ENCODE results near the gene POLD4.

GRCh38 chr11:67355023-67355793 is 1.9 kb upstream of the POLD4 start:
- no peak for TF ChIP-seq CTCF (IDR thresholded peaks at IDR 0.05; ENCODE audit: low read depth, low read length, missing input control)
- TF ChIP-seq JUND (IDR thresholded peaks at IDR 0.05), result no peak
- no peak for TF ChIP-seq REST (IDR thresholded peaks at IDR 0.05)
